COR-L47 (cell line): Measurements from ENCODE around the gene SOX8.
"Not testable (repeated sequence)": the region's sequence is repeated elsewhere in the genome, so short reads cannot be mapped to it uniquely, and the experiment has no call there.

Experiments
- DNase-seq: peaks from one replicate; lab custom pipeline; 2025; lab: John Stamatoyannopoulos, UW

The SOX8 gene

DNA sequence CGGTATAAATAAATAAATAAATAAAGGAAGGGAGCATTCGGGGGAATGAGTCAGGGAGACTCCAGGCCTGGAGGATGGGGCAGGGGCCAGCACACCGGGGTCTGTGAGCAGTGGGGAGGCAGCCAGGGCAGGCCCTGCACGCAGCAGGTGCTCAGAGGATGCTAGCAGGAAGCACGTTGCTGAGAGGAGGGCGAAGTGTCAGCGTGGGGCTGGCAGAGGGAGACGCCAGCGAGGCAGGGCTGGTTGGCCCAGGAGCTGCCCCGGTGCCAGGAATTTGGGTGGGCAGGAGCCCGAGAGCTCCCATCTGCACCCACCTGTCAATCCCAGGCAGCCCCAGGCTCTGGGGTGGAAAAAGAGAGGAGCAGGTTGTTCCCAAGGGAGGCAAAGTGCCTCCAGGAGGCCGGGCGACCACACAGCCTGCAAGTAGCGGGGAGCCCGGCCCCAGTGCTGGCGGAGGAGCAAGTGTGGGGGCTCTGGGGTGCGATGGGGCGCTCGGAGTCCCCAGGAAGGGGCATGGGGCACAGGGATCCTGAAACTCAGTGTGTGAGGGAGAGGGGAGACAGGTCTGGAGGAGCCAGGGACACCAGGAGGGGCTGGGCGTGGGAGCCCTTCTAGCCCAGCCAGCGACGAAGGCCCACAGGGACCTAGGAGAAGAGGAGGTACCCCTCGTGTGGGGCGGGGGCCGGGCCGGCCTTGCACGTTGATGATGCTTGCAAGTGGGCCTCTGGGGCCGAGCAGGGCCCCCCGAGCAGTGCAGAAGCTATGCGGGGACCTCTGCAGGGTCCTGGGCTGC is 28.0 kb downstream of the SOX8 start:
- DNase-seq = no peak

DNA sequence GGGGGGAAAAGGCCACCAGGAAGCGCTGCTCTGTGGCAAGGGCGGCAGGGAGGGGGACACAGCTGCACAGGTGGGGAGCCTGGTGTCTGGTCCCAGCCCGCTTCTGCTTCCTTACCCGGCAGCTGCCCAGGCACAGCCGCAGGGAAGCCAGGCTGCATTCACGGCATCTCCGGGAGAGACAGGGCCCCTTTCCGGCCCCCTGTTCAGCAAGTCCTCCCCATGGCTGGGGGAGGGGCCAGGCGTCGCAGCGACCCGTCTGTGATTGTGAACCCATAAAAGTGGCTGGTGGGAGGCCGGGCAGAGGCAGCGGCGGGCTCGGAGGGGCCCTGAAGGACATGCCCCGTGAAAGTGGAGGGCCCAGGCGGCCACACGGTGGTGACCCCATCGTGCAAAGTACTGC is 28.7 kb downstream of the SOX8 start:
- DNase-seq = no peak

DNA sequence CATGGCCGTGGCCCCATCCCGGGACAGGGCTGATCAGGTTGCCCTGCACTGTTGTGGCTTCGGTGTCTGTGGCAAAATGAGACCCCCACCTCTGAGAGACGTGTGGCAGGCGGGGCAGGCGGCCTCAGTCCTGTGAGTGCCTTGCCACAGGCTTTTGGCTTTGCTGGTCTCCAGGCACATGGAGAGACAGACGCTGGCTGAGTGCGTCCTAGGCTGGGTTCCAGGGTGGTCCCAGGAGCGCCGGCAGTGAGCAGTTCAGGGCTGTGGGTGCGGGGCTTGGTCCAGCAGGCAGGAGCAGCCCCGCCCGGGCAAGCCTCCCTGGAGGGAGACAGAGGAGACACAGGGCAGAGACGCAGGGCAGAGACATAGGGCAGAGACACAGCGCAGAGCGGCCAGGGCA is 29.2 kb downstream of the SOX8 start:
- no peak for DNase-seq

DNA sequence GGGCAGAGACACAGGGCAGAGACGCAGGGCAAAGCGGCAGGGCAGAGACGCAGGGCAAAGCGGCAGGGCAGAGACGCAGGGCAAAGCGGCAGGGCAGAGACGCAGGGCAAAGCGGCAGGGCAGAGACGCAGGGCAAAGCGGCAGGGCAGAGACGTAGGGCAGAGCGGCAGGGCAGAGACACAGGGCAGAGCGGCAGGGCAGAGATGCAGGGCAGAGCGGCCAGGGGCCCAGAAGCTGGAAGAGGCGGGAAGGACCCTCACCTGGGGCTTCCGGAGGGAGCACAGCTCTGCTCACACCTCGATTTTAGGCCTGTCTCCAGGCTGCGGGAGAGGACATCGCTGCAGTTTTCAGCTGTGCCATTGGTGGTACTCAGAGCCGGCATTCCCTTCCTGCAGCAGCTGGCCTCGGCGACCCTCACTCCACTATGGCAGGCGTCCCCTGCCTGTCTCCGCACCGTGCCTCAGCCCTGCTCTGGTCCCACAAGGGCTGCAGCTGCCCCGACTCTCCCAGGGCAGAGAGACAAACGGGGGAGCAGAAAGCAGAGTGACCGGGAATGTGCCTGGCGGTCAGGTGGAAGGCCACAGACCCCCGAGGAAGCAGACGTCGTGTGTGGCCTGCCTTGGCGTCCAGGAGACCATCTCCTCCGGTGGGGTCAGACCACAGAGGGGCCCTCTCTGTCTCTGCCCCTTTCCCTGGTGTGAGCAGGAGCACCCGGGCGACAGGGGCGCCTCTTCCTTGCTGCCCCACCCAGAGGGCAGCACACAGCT is 29.9 kb downstream of the SOX8 start:
- DNase-seq = no peak

DNA sequence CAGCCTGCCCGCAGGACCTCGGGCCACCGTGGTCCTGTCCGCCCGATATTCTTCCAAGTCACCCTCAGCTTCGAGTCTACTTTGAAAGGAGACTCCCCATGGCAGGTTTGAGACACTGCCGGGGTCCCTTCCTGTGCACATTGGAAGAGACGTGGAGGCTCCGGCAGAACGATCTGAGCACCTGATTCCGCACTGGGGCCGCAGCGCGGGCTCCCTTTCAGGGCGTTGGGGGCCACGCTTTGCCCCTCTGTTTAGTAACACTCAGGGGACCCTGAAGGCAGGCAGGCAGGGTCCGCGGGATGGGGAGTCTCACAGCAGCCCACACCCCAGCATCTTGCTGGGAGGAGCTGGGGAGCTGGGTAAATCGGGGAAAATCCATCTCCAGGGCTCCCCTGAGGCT is 30.6 kb downstream of the SOX8 start:
- DNase-seq = no peak

DNA sequence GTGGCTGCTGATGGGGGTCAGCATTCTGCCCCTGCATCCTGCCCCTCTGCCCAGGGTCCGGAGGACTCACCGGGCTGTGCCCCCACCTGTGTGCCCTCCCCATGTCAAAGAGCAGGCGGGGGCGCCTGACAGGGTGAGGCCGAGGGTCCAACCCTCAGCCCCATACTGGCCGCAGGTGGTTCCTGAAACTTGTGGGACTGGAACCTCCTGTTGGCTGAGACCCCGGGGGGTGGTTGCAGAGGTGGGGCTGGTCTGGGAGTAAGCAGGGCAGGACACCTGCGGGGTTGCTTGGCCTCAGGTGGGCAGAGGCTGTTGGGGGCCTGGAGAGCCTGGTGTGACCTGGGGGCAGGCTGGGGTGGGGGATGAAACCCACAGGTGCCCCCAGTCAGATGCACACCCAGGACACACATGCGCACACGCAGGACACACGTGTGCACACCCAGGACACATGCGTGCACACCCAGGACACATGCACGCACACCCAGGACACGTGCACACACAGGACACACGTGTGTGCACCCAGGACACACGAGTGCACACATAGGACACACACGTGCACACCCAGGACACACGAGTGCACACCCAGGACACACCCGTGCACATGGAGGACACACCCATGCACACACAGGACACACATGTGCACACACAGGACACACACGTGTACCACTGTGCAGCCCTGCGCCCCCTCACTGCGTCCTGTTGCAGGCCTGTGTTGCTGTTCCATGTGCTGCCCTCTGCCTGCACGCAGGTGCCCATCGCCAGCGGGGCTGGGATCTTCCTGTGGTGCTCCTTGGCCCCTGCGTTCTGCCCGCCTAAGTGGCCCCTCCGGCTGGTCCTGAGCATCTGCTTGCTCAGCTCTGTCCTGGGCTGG is 31.4 kb downstream of the SOX8 start:
- DNase-seq = no peak

DNA sequence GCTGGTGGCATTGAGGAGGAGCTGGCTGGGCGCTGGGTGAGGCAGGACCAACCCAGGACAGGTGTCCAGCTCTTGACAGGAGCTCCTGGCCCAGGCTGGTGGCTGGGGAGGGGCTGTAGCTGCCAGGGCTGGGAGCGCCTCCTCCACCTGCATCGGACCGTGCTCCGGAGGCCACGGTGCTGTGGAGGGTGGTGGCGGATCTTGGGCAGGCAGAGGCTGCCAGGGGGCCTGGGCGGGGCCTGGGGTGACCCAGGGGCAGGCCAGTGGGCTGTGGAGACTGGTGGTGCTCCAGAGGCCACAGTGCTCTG is 32.0 kb downstream of the SOX8 start:
- no peak for DNase-seq

DNA sequence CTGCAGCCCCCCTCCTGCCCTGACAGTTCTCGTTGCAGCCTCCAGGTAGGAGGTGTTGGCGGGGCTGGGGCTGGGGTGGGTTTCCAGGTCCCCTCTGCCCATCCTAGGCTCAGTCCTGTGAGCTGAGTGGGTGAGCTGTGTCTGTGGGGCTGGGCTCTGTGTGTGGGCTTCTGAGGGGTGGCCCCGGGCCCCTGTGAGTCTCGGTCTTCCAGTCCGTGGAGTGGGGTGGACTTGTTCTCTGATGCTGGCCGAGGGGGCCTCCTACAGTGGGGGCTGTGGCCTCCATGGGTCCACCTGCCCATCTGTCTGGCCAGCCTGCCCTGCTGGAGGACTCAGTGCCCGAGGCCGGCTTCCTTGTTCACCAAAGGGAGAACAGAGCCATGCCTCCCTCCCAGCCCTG is 32.7 kb downstream of the SOX8 start:
- no peak for DNase-seq

DNA sequence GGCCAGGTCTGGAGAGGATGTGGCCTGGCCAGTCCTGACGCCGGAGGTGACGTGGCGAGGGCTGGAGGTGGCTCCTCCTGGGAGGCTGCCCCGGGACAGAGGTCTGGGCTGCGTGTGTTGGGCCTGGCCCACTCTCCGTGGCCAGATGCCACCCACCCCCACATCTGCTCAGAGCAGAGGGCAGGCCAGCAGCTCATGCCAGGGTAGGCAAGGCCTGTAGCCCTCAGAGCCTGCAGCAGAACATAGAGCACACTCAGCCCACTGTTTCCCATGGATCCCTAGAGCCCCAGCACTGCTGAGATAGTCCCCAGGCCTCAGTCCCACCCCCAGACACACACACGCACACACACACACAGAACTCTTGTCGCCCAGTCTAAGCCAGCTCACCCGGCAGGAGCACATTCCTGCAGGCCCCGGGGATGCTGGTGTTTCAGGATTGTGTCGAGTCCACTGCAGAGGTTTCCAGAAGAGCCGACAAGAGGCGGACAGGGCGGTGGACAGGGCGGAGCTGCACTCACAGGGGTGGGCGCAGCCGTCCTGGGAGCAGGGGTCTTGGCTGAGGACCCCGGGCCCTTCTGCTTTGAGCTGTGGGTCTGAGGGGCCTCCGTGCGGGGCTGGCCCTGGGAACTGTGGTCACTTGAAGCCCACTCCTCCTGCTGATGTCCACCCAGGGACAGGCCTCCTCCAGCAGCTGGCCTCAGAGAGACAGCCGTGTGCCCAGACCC is 33.4 kb downstream of the SOX8 start:
- DNase-seq = no peak

DNA sequence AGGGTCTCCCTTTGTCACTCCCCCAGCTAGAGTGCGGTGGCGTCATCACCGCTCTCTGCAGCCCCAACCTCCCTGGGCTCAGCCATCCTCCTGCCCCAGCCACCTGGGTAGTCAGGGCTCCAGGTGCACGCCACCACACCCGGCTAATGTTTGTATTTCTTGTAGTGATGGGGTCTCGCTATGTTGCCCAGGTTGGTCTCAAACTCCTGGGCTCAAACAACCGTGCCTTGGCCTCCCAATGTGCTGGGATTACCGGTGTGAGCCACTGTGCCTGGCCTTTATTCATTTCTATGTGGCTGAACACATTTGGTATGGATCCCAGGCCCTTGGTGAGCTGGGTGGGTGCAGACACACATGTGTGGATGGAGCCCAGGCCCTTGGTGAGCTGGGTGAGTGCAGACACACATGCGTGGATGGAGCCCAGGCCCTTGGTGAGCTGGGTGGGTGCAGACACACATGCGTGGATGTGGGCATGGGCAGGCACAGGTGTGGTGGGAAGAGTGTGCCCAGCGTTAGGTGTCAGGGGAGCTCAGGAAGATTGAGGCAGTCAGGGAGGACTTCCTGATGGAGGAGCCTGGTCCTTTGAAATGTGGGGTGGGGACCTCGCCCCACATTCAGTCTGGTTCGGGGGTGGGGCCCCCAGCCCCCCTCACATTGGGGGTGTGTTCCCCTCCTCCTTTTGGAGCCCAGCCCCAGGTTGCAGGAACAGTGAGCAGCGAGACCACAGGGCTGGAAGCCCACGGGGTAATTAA is 37.1 kb downstream of the SOX8 start:
- DNase-seq = no peak

DNA sequence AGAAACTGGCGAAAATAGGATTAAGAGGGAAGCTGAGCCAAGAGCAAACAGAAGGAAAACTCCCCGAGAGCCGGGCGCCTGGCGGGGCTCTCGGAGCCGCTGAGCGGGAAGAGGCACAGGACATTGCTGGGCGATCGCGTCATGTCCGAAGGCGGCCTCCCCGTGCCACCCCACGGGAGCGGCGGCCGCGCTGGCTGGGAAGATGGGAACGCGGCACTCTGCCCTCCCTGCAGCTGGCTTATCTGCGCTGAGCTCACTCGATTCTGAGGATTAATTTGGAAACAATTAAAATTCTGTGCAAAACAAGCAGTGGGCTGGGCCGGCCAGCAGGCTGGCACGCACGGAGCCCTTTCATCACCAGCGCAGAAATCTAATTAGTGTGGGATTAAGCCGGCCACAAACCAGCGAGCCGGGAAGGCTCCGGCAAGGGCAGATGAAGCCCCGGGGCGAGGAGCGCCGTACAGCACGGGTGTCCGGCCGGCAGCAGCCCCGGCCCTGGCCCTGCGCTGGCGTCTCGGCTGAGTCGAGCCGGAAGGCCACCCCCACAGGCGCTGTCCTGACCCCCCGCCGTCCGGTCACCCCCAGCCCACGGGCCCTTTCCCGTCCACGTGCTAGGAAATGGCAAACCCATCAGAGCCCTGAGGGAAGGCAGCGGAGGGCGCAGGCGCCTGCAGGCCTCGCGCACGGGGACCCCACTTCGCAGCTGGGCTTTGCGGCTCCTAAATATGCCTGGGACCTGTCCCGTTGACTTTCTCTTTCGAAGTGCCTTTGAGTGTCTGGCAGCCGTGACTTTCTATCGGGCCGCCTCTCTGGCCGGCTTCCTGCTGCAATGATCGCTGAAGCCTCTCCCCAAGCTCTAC is 37.9 kb downstream of the SOX8 start:
- DNase-seq = no peak

DNA sequence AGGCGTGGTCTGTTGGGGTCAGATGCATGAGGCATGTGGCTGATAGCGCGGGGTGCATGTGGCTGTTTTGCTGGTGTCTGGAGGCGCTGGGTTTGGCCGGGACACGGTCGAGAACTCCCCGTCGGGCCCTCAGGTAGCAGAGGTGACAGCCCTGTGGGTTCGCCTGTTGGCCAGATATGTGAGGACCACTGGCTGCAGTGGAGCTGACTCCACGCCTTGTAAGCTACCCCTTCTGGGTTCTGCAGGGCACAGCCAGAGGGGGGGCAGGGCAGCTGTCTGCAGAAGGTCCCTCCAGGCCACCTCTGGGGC is 38.5 kb downstream of the SOX8 start:
- DNase-seq = no peak

DNA sequence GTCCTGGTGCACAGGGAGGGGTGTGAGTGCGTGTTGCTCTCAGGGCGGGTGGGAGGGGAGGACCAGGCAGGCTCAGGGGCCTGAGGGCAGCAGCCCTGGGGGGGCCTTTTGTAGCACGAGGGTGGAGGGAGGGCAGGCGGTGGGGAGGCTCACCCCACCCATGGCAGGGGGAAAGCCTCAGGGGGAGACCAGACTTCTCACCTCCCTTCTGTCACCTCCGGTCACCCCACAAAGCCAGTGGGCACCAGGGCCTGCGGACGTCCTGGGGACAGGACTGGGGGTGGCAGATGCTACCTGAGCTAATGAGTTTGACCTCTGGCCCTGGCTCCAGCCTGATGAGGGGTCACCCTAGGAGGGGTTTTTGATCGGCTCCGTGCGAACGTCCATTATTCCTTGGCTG is 39.0 kb downstream of the SOX8 start:
- no peak for DNase-seq

DNA sequence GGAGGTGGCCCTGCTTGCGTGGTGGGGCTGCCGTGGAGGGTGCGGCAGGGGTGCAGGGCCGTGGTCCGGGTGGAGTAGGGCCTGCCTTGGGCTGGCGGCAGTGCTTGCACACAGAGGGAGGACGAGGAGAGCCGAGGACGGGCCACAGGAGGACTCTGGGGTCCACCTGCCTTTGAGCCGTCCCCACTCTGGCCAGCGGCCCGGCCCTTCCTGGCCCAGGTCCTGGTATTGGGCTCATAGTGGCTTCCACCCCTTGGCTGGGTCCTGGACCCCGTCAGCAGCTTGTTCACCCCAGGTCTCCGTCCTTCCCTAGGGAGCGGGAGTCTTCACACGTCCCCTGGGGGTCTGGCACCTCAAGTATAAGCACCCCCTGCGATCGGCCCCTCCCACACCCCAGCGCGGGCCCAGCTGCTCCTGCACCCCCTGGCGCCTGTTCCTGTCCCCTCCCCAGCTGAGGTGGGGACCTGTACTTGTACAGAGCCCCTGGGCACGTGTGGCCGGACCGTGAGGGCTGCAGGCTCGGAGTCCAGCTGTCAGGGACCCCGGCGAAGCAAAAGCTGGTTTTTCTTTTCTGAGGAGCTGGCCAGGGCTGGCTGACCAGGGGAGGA is 40.1 kb downstream of the SOX8 start:
- no peak for DNase-seq

DNA sequence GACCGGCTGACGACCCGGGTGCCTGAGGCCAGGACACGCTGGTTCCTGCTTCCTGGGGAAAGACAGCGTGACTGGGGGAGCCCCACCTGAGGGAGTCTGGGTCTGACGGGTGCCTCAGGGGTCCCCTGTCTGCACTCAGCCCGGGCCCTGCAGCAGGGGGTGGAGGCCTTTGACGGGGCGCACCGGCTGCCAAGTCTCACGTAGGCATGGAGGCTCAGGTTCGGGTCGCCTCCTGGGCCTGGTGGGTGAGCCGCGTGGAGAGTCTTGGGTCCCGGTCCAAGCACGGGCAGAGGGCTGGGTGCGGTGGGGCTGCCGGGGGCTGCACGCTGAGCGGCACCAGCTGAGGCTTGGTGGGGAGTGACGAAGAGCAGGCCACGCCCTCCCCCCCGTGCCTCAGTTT is 40.9 kb downstream of the SOX8 start:
- DNase-seq = no peak

DNA sequence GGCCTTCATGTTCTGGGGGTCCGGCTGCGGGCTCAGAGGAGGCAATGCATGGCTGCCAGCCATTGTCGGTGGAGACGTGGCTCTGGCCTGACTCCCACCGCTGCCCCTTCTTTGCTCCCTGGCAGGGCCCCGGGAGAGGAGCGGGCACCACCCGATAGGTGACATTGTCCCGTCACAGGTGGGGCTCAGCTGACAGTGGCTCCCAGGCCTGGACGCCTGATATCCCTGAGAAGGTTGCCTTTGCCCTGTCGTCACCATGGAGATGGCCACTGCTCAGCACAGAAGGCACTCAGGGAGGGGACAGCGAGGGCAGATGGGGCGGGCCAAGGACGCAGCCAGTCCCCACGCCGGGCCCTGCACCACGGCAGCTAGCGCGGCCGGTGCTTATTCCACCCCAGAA is 42.6 kb downstream of the SOX8 start:
- DNase-seq = no peak

DNA sequence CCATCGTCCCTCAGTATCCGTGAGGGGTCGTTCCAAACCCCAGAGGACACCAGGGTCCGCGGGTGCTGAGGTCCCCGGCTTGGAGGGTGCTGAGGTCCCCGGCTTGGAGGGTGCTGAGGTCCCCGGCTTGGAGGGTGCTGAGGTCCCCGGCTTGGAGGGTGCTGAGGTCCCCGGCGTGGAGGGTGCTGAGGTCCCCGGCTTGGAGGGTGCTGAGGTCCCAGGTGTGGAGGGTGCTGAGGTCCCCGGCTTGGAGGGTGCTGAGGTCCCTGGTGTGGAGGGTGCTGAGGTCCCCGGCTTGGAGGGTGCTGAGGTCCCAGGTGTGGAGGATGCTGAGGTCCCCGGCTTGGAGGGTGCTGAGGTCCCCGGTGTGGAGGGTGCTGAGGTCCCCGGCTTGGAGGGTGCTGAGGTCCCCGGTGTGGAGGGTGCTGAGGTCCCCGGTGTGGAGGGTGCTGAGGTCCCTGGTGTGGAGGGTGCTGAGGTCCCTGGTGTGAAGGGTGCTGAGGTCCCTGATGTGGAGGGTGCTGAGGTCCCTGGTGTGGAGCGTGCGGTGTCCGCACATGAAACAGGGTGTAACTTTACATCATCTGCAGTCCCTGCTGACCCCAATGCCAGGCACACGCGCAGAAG is 43.7 kb downstream of the SOX8 start:
- DNase-seq = not testable (repeated sequence)

DNA sequence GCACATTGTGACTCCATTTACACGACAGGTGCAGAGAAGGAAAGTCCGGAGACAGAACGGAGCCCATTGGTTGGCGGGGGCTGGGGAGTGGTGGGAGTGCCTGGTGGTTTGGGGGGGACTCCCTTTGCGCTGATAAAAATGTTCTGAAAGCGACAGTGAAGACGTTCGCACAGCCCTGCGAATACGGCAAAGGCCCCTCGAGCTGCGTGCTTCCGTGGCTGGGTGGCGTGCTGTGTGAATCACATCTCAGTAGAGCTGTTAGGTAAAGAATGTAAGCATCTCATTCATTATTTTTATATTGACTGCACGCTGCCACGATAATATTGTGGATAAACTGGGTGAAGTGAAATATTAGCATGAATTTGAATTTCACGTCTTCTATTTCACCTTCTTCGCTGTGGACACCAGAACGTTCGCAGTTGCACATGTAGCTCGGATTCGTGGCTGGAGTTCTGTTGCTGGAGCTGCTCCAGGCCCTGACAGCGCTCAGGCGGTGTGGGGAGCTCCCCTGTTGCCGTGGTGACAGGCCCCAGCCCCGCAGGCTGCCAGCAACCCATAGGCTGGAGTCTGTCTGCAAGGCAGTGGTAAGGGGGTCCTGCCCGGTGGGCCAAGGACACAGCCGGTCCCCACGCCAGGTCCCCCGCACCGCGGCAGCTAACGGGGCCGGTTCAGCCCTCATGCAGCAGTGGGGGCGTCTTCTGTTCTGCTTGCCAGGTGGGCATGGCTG is 44.6 kb downstream of the SOX8 start:
- no peak for DNase-seq
